Liver (tissue), 9 donors: ENCODE data around the gene PGA3. TPM values are rescaled to one million over a fixed set of nuclear protein-coding genes. Genes with fewer than 3 reads are reported as not detected.
"Not testable (repeated sequence)": the region's sequence is repeated elsewhere in the genome, so short reads cannot be mapped to it uniquely, and the experiment has no call there.

Experiments used
- DNase-seq: peaks from one replicate; pipeline ENCODE4 v3.0.0-alpha.2; 2017; ENCODE audit warnings: low spot score
- H3K27ac ChIP-seq, 2 donors: one replicate each; pipeline ENCODE4 v1.7.0; 2013; ENCODE audit warnings: inconsistent platforms in 2 of 2, low read length in 2 of 2, control low read depth in 1 of 2, low read depth in 1 of 2, mild to moderate bottlenecking in 1 of 2
- H3K27me3 ChIP-seq, 4 donors: one replicate each; pipeline versions ENCODE4 v1.6.1 to v1.7.0; 2013; ENCODE audit warnings: low read length in 3 of 4, inconsistent platforms in 1 of 4, mild to moderate bottlenecking in 1 of 4, moderate library complexity in 1 of 4; ENCODE audit not compliant: control insufficient read depth in 4 of 4, insufficient read depth in 4 of 4
- H3K36me3 ChIP-seq, 4 donors: one replicate each; pipeline versions ENCODE4 v1.6.1 to v1.7.0; 2013; ENCODE audit warnings: low read length in 3 of 4, mild to moderate bottlenecking in 3 of 4, low read depth in 1 of 4, moderate library complexity in 1 of 4; ENCODE audit not compliant: control insufficient read depth in 4 of 4, insufficient read depth in 3 of 4
- H3K4me1 ChIP-seq, 4 donors: one replicate each; pipeline versions ENCODE4 v1.6.1 to v1.7.0; 2013; ENCODE audit warnings: low read length in 3 of 4, mild to moderate bottlenecking in 3 of 4, moderate library complexity in 1 of 4; ENCODE audit not compliant: control insufficient read depth in 4 of 4, insufficient read depth in 4 of 4
- H3K4me3 ChIP-seq, 3 donors: one replicate each; pipeline versions ENCODE4 v1.6.1 to v1.7.0; 2013; ENCODE audit warnings: low read length in 3 of 3, control low read depth in 1 of 3, low read depth in 1 of 3, mild to moderate bottlenecking in 1 of 3
- H3K9ac ChIP-seq, 2 donors: one replicate each; pipeline ENCODE4 v1.7.0; 2013; ENCODE audit warnings: low read length in 2 of 2, mild to moderate bottlenecking in 2 of 2, moderate library complexity in 2 of 2, control low read depth in 1 of 2, low read depth in 1 of 2
- H3K9me3 ChIP-seq, 4 donors: one replicate each; pipeline versions ENCODE4 v1.6.1 to v1.7.0; 2013; ENCODE audit warnings: low read length in 3 of 4; ENCODE audit not compliant: control insufficient read depth in 4 of 4
- WGBS: extraction: QIAGEN DNeasy Blood & Tissue Kit; methylation state at CpG from one replicate; pipeline ENCODE4 v1.1.7; 2013; 5-methylcytosine and 5-hydroxymethylcytosine counted together
- polyA plus RNA-seq, 2 donors: library from polyadenylated mRNA; stranded (reverse) in 1 of 2; unstranded in 1 of 2; fragments of 200-250 nt in 1 of 2; fragments of >200 nt in 1 of 2; fragmentation: Nextera tagmentation in 1 of 2; extraction: Ambion mirVana in 1 of 2; gene quantifications; one replicate each; pipeline versions ENCODE4 v1.2.1 to v1.2.3, GENCODE V29; 2013 to 2015
- total RNA-seq, 2 donors: library from RNA; depleted of rRNA; stranded (reverse); fragments of >200 nt; gene quantifications; one replicate each; pipeline ENCODE4 v1.2.3, GENCODE V29; 2014
- donor health status: healthy.
- donor health status: healthy.
- donor health status: healthy.
- donor health status: healthy.
- donor health status: healthy.

PGA3 gene
- total and polyA plus RNA-seq, 4 donors, result 0.25 to 0.56 (median 0.54) TPM; not detected in 1

DNA sequence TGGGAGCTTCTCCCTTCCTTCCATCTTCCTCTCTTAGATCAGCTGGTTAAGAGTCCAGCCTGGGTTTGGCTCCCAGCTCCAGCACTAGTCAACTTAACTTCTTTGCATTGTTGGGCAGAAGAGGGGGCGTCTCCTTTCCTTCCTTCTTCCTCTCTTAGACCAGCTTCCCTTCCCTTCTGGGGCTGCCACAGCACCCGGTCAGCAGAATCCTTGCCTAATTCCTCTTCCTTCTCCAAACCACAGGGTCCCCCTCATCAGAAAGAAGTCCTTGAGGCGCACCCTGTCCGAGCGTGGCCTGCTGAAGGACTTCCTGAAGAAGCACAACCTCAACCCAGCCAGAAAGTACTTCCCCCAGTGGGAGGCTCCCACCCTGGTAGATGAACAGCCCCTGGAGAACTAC is 38.2 kb downstream of the PGA3 start:
- not testable (repeated sequence) for DNase-seq, H3K36me3 ChIP-seq, H3K9me3 ChIP-seq, H3K27me3 ChIP-seq, H3K9ac ChIP-seq, H3K4me1 ChIP-seq, H3K4me3 ChIP-seq, H3K27ac ChIP-seq
- no CpG with 5 or more reads among the region's 5 CpGs for WGBS

DNA sequence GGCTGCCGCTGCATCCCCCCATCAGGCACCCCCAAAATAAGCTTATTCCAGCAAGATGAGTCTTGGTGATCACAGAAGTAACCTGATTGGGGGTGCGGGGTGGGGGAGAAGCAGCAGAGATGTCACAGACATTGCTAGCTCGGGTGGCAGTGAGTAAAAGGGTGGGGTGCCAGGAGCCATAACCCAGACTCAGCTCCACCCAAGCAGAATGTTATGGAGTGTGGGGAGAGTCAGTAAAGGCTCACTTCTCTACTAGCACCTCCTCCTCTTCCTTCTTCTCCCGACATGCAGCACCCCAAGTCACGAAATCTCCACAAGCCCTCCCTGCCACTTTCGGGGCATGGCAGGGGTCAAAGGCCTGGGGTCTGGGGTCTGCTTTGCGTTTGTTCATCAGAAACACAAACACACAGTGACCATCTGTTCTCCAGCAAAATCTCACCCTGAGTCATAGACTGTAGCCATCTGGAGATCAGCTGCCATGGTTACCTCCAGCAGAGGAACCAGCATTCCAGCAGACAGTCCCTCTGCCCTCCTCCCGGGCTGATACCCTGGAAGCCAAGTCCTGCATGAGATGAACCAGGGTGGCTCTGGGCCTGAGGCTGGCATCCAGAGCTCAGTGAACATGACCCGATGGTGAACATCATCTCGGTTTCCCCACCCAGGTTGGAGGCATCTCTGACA is 42.1 kb downstream of the PGA3 start:
- H3K9ac ChIP-seq, H3K27me3 ChIP-seq: not testable (repeated sequence)
- no CpG with 5 or more reads among the region's 10 CpGs for WGBS

DNA sequence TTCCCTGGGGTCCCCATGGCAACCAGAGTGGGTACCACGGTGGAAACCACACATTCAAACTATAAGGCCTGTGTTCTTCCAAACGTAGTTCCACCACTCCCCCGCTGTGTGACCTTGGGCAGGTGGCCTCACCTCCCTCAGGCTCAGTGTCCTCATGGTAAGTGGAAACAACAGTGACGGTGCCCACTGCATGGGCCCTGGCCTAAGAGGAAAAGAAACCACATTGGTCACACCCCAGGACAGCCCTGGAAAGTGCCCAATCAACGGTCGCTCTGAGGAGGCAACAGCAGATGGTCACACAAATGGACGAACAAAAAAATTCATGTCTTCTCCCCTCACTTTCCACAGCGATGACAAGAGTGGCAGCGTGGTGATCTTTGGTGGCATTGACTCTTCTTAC is 44.8 kb downstream of the PGA3 start:
- H3K9me3 ChIP-seq, H3K27me3 ChIP-seq, H3K4me1 ChIP-seq, H3K9ac ChIP-seq, H3K27ac ChIP-seq, H3K4me3 ChIP-seq, DNase-seq, H3K36me3 ChIP-seq: not testable (repeated sequence)
- 86% methylated on average over 9 of the region's 9 CpGs for WGBS

More for the DNA sequence above, 42.1 kb downstream of the PGA3 start:
- H3K4me1 ChIP-seq, H3K27ac ChIP-seq, H3K36me3 ChIP-seq, DNase-seq, H3K4me3 ChIP-seq, H3K9me3 ChIP-seq: not testable (repeated sequence)

DNA sequence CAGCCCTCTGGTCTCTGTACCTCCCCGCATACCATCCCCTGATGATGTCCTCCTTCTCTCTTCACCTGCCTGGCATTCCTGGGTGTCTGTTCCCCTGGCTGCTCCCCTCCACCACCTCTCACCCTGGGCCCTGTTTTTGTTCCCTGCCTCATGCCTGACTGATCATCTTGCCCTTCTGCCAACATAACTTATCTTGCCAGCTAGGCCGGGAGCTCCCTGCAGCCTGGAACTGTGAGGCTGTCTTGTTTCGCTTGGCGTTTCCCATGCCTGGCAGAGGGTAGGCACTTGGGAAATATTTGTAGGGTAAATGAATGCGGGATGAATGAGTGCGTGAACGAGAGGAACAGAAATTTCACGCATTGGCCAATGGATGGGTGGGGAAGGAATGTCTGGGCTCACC is 45.9 kb downstream of the PGA3 start:
- not testable (repeated sequence) for H3K9ac ChIP-seq, H3K9me3 ChIP-seq, H3K4me3 ChIP-seq, H3K27me3 ChIP-seq, H3K27ac ChIP-seq, H3K4me1 ChIP-seq, DNase-seq, H3K36me3 ChIP-seq
- WGBS, result 87% methylated on average over 8 of the region's 8 CpGs

- not testable (repeated sequence) for H3K4me1 ChIP-seq, H3K4me3 ChIP-seq, H3K9me3 ChIP-seq, H3K27ac ChIP-seq, H3K9ac ChIP-seq, DNase-seq, H3K27me3 ChIP-seq, H3K36me3 ChIP-seq
- 80% methylated on average over 20 of the region's 20 CpGs for WGBS
These were observed 47.8 kb downstream of the PGA3 start for GRCh38 chr11:61250796-61251765.

GRCh38 chr11:61252332-61252731 is 49.0 kb downstream of the PGA3 start:
- H3K4me3 ChIP-seq, H3K36me3 ChIP-seq, H3K9ac ChIP-seq, H3K9me3 ChIP-seq, H3K27ac ChIP-seq, DNase-seq, H3K4me1 ChIP-seq, H3K27me3 ChIP-seq: not testable (repeated sequence)
- 73% methylated on average over 1 of the region's 1 CpG for WGBS
